Esophagus muscularis mucosa (tissue), 4 donors: Measurements from ENCODE around the gene AKAP6. TPM values are rescaled to one million over a fixed set of nuclear protein-coding genes. Genes with fewer than 3 reads are reported as not detected.

Experiments used
- DNase-seq: peaks from one replicate; pipeline ENCODE4 v3.0.0-alpha.2; 2017; ENCODE audit errors: extremely low spot score
- H3K27ac ChIP-seq, 4 donors: fragments of 200-600 bp; sonication (generic); replicated peaks in 1 of 4; 1 replicate in 3 of 4; 2 replicates in 1 of 4; pipeline ENCODE4 v1.5.1; 2016 to 2019; ENCODE audit warnings: mild to moderate bottlenecking in 1 of 4
- H3K27me3 ChIP-seq, 4 donors: fragments of 200-600 bp; sonication (generic); one replicate each; pipeline versions ENCODE4 v1.5.1 to v1.6.0; 2016 to 2019
- H3K36me3 ChIP-seq, 4 donors: fragments of 200-600 bp; sonication (generic); one replicate each; pipeline ENCODE4 v1.5.1; 2016 to 2019
- H3K4me1 ChIP-seq, 4 donors: fragments of 200-600 bp; sonication (generic); one replicate each; pipeline ENCODE4 v1.5.1; 2016 to 2019
- H3K4me3 ChIP-seq, 4 donors: fragments of 200-600 bp; sonication (generic); 1 replicate in 2 of 4; 2 replicates in 2 of 4; pipeline ENCODE4 v1.5.1; 2016 to 2019; ENCODE audit warnings: mild to moderate bottlenecking in 4 of 4, moderate library complexity in 1 of 4
- H3K9me3 ChIP-seq, 4 donors: fragments of 200-600 bp; sonication (generic); 1 replicate in 3 of 4; 2 replicates in 1 of 4; pipeline ENCODE4 v1.5.1; 2016 to 2019
- EP300 ChIP-seq: sonication (generic); formaldehyde crosslinking; IDR thresholded peaks from one replicate; pipeline ENCODE4 v1.6.1; 2017; ENCODE audit warnings: antibody characterized with exemption
- POLR2A ChIP-seq: fragments of 450-650 bp; IDR thresholded peaks from one replicate; pipeline ENCODE4 v1.6.1; 2017; ENCODE audit warnings: antibody characterized with exemption, moderate library complexity, mild to moderate bottlenecking, low read depth
- POLR2AphosphoS5 ChIP-seq, 2 donors: sonication (generic); formaldehyde crosslinking; IDR thresholded peaks; one replicate each; pipeline ENCODE4 v1.6.1; 2017; ENCODE audit warnings: antibody characterized with exemption in 2 of 2
- WGBS: methylation state at CpG from one replicate; pipeline ENCODE4 v1.1.5; 2018; 5-methylcytosine and 5-hydroxymethylcytosine counted together
- intact Hi-C: fragments of 100-400 bp; cut with DNase I; formaldehyde crosslinking; loops from one replicate; pipeline ENCODE4 v1.15.1; 2023
- total RNA-seq, 4 donors: library from RNA; depleted of rRNA; stranded (reverse); fragments of >200 nt; gene quantifications; one replicate each; pipeline versions ENCODE4 v1.1.0 to v1.2.1, GENCODE V29; 2016
- TF ChIP-seq, protein P1 (sequence below), 3 experiments: fragments of 200-600 bp in 2 of 3; fragments of 450-650 bp in 1 of 3; sonication (generic) in 2 of 3; IDR thresholded peaks; one replicate each; pipeline ENCODE4 v1.5.1; 2017 to 2019; ENCODE audit warnings: antibody characterized with exemption in 3 of 3, mild to moderate bottlenecking in 2 of 3, moderate library complexity in 1 of 3

The AKAP6 gene
- total RNA-seq, 4 donors from 2014 or later: 21.3 to 38.6 (median 31.5) TPM

DNA sequence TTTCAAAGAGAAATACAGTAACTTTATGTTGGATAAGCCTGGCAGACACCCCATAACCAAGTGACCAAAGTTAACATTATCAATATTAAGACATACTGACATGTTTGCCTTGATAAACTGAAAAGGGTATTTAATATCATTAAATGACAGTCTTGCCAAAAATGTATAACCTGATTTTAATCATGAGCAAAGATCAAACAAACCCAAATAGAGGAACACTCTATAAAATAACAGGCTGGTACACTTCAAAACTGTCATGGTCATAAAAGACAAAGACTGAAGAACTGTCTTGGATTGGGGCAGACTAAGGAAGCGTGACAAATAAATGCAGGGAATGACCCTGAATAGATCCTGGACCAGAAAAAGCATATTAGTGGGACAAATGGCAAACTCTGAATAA is 64.0 kb downstream of the AKAP6 start:
- intact Hi-C loops: no loop called here
- Histone ChIP-seq H3K36me3 (no peaks in the 10 kb centered on the region), H3K27ac (no peak overlapping the region), H3K27me3 (no peaks in the 10 kb centered on the region), H3K4me1 (peaks cover 9 to 15% (median 13%) of the 10 kb centered on the region in 4 donors), H3K4me3 (no peak overlapping the region), H3K9me3 (no peaks in the 10 kb centered on the region)
- TF ChIP-seq POLR2A: no peak
- 92% methylated on average over 1 of the region's 1 CpG for WGBS
- DNase-seq: no peak

DNA sequence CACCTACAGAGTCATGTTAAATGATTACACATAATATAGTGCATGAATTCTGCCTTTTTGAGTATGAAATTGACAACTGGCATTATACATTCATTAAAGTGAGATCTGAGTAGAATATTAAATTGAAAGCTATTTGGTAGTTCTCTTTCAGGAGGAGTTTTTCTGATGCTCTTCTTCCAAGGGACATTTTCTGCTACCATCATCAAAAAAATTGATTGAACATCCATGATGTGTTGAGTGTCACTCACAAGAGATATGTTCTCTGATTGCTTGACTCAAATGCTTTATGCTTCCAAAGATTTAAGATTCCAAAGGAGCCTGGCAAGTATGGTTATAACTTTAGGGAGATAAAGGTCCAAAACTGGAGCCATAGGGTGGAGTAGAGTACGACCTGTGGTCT is 64.9 kb downstream of the AKAP6 start:
- Histone ChIP-seq H3K4me1 (peaks cover 12 to 23% (median 20%) of the 10 kb centered on the region in 4 donors), H3K27ac (no peak overlapping the region), H3K27me3 (no peaks in the 10 kb centered on the region), H3K9me3 (no peaks in the 10 kb centered on the region), H3K36me3 (no peaks in the 10 kb centered on the region), H3K4me3 (no peak overlapping the region)
- DNase-seq: no peak
- TF ChIP-seq POLR2AphosphoS5 (IDR thresholded peaks at IDR 0.05): no peak
- no peak for TF ChIP-seq POLR2A
- TF ChIP-seq, protein P1, sequence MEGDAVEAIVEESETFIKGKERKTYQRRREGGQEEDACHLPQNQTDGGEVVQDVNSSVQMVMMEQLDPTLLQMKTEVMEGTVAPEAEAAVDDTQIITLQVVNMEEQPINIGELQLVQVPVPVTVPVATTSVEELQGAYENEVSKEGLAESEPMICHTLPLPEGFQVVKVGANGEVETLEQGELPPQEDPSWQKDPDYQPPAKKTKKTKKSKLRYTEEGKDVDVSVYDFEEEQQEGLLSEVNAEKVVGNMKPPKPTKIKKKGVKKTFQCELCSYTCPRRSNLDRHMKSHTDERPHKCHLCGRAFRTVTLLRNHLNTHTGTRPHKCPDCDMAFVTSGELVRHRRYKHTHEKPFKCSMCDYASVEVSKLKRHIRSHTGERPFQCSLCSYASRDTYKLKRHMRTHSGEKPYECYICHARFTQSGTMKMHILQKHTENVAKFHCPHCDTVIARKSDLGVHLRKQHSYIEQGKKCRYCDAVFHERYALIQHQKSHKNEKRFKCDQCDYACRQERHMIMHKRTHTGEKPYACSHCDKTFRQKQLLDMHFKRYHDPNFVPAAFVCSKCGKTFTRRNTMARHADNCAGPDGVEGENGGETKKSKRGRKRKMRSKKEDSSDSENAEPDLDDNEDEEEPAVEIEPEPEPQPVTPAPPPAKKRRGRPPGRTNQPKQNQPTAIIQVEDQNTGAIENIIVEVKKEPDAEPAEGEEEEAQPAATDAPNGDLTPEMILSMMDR (IDR thresholded peaks at IDR 0.05): no peak
- no peak for TF ChIP-seq EP300
- intact Hi-C loops: no loop called here
- WGBS: 88% methylated on average over 1 of the region's 1 CpG

DNA sequence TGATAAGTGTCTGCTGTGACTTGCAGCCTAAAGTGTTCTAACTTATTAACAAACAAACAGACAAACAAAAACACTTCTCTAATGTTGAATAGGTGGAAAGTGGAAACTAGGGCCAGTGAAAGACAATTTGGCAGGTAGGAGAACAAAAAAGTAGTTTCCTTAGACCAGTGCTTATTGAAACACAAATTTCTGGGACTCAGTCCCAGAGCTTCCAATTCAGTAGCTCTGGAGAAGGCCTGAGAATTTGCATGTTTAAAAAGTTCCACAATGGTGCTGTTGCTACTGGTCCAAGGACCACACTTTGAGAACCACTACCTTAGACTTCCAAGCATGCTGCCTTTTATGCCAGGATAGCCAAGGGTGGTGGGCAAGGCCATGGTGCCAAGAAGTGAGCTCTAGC is 67.8 kb downstream of the AKAP6 start:
- no peak for DNase-seq
- no peaks in the 10 kb centered on the region for H3K36me3 ChIP-seq
- peaks cover 12 to 23% (median 21%) of the 10 kb centered on the region in 4 donors for H3K4me1 ChIP-seq
- no peak overlapping the region for H3K27ac ChIP-seq
- H3K4me3 ChIP-seq: no peak overlapping the region
- H3K27me3 ChIP-seq: no peaks in the 10 kb centered on the region
- intact Hi-C loops: no loop called here
- TF ChIP-seq, protein P1 (IDR thresholded peaks at IDR 0.05): no peak
- TF ChIP-seq POLR2AphosphoS5 (IDR thresholded peaks at IDR 0.05) (no peak), POLR2A (no peak), EP300 (no peak)
- H3K9me3 ChIP-seq: no peaks in the 10 kb centered on the region

DNA sequence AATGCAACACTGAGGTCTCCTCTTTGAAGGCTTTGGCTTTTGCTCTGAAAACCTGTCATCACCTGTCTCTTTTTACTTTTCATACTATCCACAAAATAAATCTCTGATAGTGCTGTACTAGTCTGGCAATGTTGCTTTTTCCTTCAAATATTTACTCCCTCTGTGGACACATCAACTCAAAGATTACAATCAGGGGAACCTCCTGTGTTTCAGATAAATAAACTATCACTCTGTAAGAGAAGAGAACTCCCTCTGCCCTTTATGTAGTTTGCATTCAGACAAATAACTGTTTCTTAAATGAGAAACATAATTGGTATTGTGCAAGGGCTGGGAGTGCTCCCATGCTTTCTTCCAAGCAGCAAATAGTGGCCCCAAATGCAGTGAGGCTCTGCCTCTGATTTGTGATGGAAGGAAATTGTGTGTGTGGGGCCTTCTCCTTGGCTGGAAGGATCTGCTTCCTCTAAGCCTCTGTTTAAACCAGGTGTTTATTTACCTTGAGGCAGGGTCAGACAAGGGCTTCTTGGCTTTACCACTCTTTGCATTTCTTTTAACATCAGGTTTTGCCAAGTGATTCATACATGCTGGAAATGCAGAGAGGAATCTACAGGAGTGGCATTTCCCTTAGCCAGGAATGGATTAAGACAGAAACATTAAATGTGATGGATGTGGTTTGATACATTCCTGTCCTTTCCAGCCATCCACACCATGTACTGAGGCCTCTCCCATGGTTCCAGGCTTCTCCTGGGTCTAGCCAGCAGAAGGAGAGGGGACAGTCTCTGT is 69.0 kb downstream of the AKAP6 start:
- H3K27ac ChIP-seq: peak overlapping the region; percentile 3 to 72 (median 37)
- no peaks in the 10 kb centered on the region for H3K9me3 ChIP-seq
- peaks cover 12 to 23% (median 21%) of the 10 kb centered on the region in 4 donors for H3K4me1 ChIP-seq
- no peak overlapping the region for H3K4me3 ChIP-seq
- DNase-seq: no peak
- intact Hi-C loops: no loop called here
- H3K27me3 ChIP-seq: no peaks in the 10 kb centered on the region
- TF ChIP-seq, protein P1 (IDR thresholded peaks at IDR 0.05): no peak
- no peak for TF ChIP-seq POLR2A
- no peak for TF ChIP-seq POLR2AphosphoS5 (IDR thresholded peaks at IDR 0.05)
- no peak for TF ChIP-seq EP300
- no peaks in the 10 kb centered on the region for H3K36me3 ChIP-seq

DNA sequence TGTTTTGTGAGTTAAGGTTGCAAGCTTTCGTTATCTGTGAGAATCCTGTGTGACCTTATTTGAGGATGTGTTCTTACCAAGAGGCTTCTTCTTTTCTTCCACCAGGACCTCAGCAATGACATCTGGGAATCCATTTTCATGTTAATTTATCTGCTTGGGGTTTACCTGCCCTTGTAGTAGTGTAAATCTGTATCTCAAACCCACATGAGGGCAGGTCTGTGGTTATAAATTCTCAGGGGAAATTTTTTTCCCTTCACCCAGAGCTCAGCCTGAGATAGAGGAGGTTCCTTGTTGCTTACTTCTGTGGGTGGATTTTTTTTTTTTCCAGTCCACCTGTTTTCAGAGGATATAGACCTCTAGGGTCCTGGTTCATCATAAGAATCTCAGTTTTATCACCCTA is 70.8 kb downstream of the AKAP6 start:
- WGBS: 93% methylated on average over 1 of the region's 1 CpG
- Histone ChIP-seq H3K27me3 (no peaks in the 10 kb centered on the region), H3K9me3 (no peaks in the 10 kb centered on the region), H3K4me3 (no peak overlapping the region), H3K27ac (peak overlapping the region in 1 of 4 donors; percentile 72), H3K4me1 (peaks cover 15 to 27% (median 21%) of the 10 kb centered on the region in 4 donors), H3K36me3 (no peaks in the 10 kb centered on the region)
- TF ChIP-seq EP300 (no peak), POLR2A (no peak), POLR2AphosphoS5 (IDR thresholded peaks at IDR 0.05) (no peak)
- TF ChIP-seq, protein P1 (IDR thresholded peaks at IDR 0.05): no peak
- intact Hi-C loops: no loop called here
- no peak for DNase-seq
